K562 (cell line): ENCODE results near the gene ALDH8A1.

ENCODE experiments used
- ARHGAP35 ChIP-seq: fragments of 450-650 bp; IDR thresholded peaks from 2 replicates; pipeline ENCODE4 v1.6.1; 2018; ENCODE audit not compliant: partially characterized antibody
- MAZ ChIP-seq, 2 experiments: fragments of 450-650 bp in 1 of 2; sonication (generic) in 1 of 2; formaldehyde crosslinking; IDR thresholded peaks in 1 of 2; conservative IDR thresholded peaks in 1 of 2; 2 replicates each; pipeline versions ENCODE4 v1.4.0 to v1.5.0; 2020; ENCODE audit warnings: mild to moderate bottlenecking in 1 of 2, missing genetic modification reagents in 1 of 2
- NR2C1 ChIP-seq, 2 experiments: fragments of 450-650 bp; IDR thresholded peaks; 2 replicates each; pipeline ENCODE4 v1.6.1; 2017; ENCODE audit warnings: mild to moderate bottlenecking in 2 of 2, antibody characterized with exemption in 1 of 2, inconsistent platforms in 1 of 2, missing compliant biosample characterization in 1 of 2, missing genetic modification characterization in 1 of 2
- RUNX1 ChIP-seq: sonication (generic); IDR thresholded peaks from 2 replicates; pipeline ENCODE4 v1.6.1; 2016; ENCODE audit warnings: antibody characterized with exemption, low read depth
- SMAD3 ChIP-seq: fragments of 450-650 bp; formaldehyde crosslinking; conservative IDR thresholded peaks from 2 replicates; pipeline ENCODE4 v1.4.0; 2020; ENCODE audit warnings: mild to moderate bottlenecking
- ZNF140 ChIP-seq: fragments of 250-450 bp; sonication (Bioruptor Pico); IDR thresholded peaks from 2 replicates; pipeline ENCODE4 v1.8.0; 2021; ENCODE audit warnings: moderate library complexity, mild to moderate bottlenecking, inconsistent platforms
- ZNF23 ChIP-seq: fragments of 250-450 bp; sonication (Bioruptor Pico); IDR thresholded peaks from 2 replicates; pipeline ENCODE4 v1.4.0; 2020; ENCODE audit warnings: mild to moderate bottlenecking
- TF ChIP-seq, protein P1 (sequence below), 3 experiments: IDR thresholded peaks in 2 of 3; conservative IDR thresholded peaks in 1 of 3; 2 replicates each; pipeline ENCODE4 v1.5.1; 2011 to 2012; ENCODE audit warnings: low read length in 3 of 3, mild to moderate bottlenecking in 3 of 3, control low read depth in 2 of 3, improper control_type of control experiment in 1 of 3, inconsistent platforms in 1 of 3, low read depth in 1 of 3, mixed read lengths in 1 of 3, moderate library complexity in 1 of 3; ENCODE audit not compliant: insufficient read depth in 2 of 3
- TF ChIP-seq, protein P2 (sequence below): fragments of 250-450 bp; sonication (Bioruptor Pico); IDR thresholded peaks from 2 replicates; pipeline ENCODE4 v1.8.0; 2021; ENCODE audit warnings: moderate library complexity, mild to moderate bottlenecking, inconsistent platforms

- TF ChIP-seq RUNX1 (no peak), ZNF140 (CRISPR knock-in tag) (no peak), NR2C1 (IDR thresholded peaks at IDR 0.05) (no peak), NR2C1 (tag; IDR thresholded peaks at IDR 0.05) (no peak), MAZ (CRISPR knock-in tag; conservative IDR thresholded peaks at IDR 0.05 in 1 of 2, IDR thresholded peaks at IDR 0.05 in 1 of 2) (no peak), SMAD3 (no peak), ZNF23 (no peak), ARHGAP35 (no peak)
- TF ChIP-seq, protein P1, sequence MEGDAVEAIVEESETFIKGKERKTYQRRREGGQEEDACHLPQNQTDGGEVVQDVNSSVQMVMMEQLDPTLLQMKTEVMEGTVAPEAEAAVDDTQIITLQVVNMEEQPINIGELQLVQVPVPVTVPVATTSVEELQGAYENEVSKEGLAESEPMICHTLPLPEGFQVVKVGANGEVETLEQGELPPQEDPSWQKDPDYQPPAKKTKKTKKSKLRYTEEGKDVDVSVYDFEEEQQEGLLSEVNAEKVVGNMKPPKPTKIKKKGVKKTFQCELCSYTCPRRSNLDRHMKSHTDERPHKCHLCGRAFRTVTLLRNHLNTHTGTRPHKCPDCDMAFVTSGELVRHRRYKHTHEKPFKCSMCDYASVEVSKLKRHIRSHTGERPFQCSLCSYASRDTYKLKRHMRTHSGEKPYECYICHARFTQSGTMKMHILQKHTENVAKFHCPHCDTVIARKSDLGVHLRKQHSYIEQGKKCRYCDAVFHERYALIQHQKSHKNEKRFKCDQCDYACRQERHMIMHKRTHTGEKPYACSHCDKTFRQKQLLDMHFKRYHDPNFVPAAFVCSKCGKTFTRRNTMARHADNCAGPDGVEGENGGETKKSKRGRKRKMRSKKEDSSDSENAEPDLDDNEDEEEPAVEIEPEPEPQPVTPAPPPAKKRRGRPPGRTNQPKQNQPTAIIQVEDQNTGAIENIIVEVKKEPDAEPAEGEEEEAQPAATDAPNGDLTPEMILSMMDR (IDR thresholded peaks at IDR 0.05 in 2 of 3, conservative IDR thresholded peaks at IDR 0.05 in 1 of 3; ENCODE audit: insufficient read depth in 2 of 3, low read depth in 1 of 3, low read length in 3 of 3) = no peak
- TF ChIP-seq, protein P2, sequence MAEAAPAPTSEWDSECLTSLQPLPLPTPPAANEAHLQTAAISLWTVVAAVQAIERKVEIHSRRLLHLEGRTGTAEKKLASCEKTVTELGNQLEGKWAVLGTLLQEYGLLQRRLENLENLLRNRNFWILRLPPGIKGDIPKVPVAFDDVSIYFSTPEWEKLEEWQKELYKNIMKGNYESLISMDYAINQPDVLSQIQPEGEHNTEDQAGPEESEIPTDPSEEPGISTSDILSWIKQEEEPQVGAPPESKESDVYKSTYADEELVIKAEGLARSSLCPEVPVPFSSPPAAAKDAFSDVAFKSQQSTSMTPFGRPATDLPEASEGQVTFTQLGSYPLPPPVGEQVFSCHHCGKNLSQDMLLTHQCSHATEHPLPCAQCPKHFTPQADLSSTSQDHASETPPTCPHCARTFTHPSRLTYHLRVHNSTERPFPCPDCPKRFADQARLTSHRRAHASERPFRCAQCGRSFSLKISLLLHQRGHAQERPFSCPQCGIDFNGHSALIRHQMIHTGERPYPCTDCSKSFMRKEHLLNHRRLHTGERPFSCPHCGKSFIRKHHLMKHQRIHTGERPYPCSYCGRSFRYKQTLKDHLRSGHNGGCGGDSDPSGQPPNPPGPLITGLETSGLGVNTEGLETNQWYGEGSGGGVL (CRISPR knock-in tag) = no peak
These were observed 9.7 kb upstream of the ALDH8A1 start for GRCh38 chr6:134959603-134960002.
